K562 (cell line): ENCODE measurements around the gene YES1. TPM values are rescaled to one million over a fixed set of nuclear protein-coding genes. Genes with fewer than 3 reads are reported as not detected.

Experiments used
- BMI1 ChIP-seq: fragments of 150-350 bp; IDR thresholded peaks from 2 replicates; pipeline ENCODE4 v1.6.1; 2014; ENCODE audit warnings: low read length
- BRCA1 ChIP-seq, 2 experiments: fragments of 450-650 bp in 1 of 2; sonication (generic) in 1 of 2; formaldehyde crosslinking in 1 of 2; IDR thresholded peaks; 2 replicates each; pipeline versions ENCODE4 v1.5.0 to v1.6.1; 2017 to 2020; ENCODE audit warnings: mild to moderate bottlenecking in 1 of 2, missing genetic modification reagents in 1 of 2
- CBFA2T2 ChIP-seq: fragments of 450-650 bp; conservative IDR thresholded peaks from 2 replicates; pipeline ENCODE4 v1.6.1; 2017; ENCODE audit warnings: mild to moderate bottlenecking
- CBX1 ChIP-seq: sonication (generic); IDR thresholded peaks from 2 replicates; pipeline ENCODE4 v1.6.1; 2016; ENCODE audit warnings: antibody characterized with exemption, low read depth, mild to moderate bottlenecking
- CBX8 ChIP-seq: fragments of 200-600 bp; sonication (generic); IDR thresholded peaks from 2 replicates; pipeline ENCODE4 v1.6.1; 2012; ENCODE audit warnings: borderline replicate concordance, mixed run types, low read depth, mild to moderate bottlenecking, moderate library complexity, mixed read lengths, low read length, control low read depth, inconsistent platforms; ENCODE audit not compliant: poor library complexity, severe bottlenecking; ENCODE audit errors: extremely low read depth
- E2F4 ChIP-seq: sonication (generic); formaldehyde crosslinking; IDR thresholded peaks from 2 replicates; pipeline ENCODE4 v1.8.0; 2022; ENCODE audit warnings: mild to moderate bottlenecking, low read depth, missing genetic modification reagents
- ELK3 ChIP-seq: fragments of 450-650 bp; formaldehyde crosslinking; IDR thresholded peaks from 2 replicates; pipeline ENCODE4 v1.4.0; 2020; ENCODE audit warnings: mild to moderate bottlenecking
- FOS ChIP-seq: IDR thresholded peaks from 3 replicates; pipeline ENCODE4 v1.6.1; 2011; ENCODE audit not compliant: insufficient read length; ENCODE audit errors: extremely low read depth
- MCM7 ChIP-seq, 2 experiments: fragments of 450-650 bp; IDR thresholded peaks; 2 replicates each; pipeline ENCODE4 v1.6.1; 2016 to 2018
- MTF1 ChIP-seq: fragments of 250-450 bp; sonication (Bioruptor Pico); IDR thresholded peaks from 2 replicates; pipeline ENCODE4 v1.9.0; 2021; ENCODE audit warnings: moderate library complexity, mild to moderate bottlenecking, inconsistent platforms, borderline replicate concordance
- OTX1 ChIP-seq: fragments of 450-650 bp; formaldehyde crosslinking; IDR thresholded peaks from 2 replicates; pipeline ENCODE4 v1.4.0; 2022; ENCODE audit warnings: mild to moderate bottlenecking
- PTBP1 ChIP-seq: fragments of 200-400 bp; formaldehyde crosslinking; IDR thresholded peaks from 2 replicates; pipeline ENCODE4 v1.6.1; 2017; ENCODE audit warnings: low read depth, low read length
- SIN3B ChIP-seq: fragments of 450-650 bp; IDR thresholded peaks from 2 replicates; pipeline ENCODE4 v1.6.1; 2017; ENCODE audit warnings: low read depth, mild to moderate bottlenecking, moderate library complexity
- THRA ChIP-seq: fragments of 450-650 bp; IDR thresholded peaks from 2 replicates; pipeline ENCODE4 v1.6.1; 2017; ENCODE audit warnings: mild to moderate bottlenecking, moderate library complexity
- ZEB2 ChIP-seq: fragments of 450-650 bp; IDR thresholded peaks from 2 replicates; pipeline ENCODE4 v1.6.1; 2016
- ZHX1 ChIP-seq: fragments of 150-350 bp; conservative IDR thresholded peaks from 2 replicates; pipeline ENCODE4 v1.6.1; 2014; ENCODE audit warnings: low read length
- ZKSCAN1 ChIP-seq: fragments of 150-350 bp; IDR thresholded peaks from 2 replicates; pipeline ENCODE4 v1.6.1; 2016; ENCODE audit warnings: low read depth, low read length
- ZNF384 ChIP-seq: IDR thresholded peaks from 2 replicates; pipeline ENCODE4 v1.6.1; 2012; ENCODE audit warnings: low read depth, low read length, improper control_type of control experiment
- polyA plus RNA-seq, 8 experiments: library from polyadenylated mRNA; depleted of rRNA in 4 of 8; stranded (reverse) in 5 of 8; unstranded in 3 of 8; fragments of >200 nt; fragmentation: Nextera tagmentation in 2 of 8; fragmentation: Illumina TruSeq in 1 of 8; extraction: Ambion mirVana in 2 of 8; extraction: Trizol in 1 of 8; gene quantifications; 2 replicates each; pipeline versions ENCODE4 v1.2.1 to v1.2.3, GENCODE V29; 2011 to 2014; ENCODE audit warnings: inconsistent platforms in 1 of 8, missing spikeins in 1 of 8
- total RNA-seq, 7 experiments: library from RNA; depleted of rRNA in 6 of 7; stranded (reverse); fragments of >200 nt in 6 of 7; fragmentation: Illumina TruSeq in 2 of 7; extraction: Trizol in 2 of 7; gene quantifications; 2 replicates each; pipeline versions ENCODE4 v1.2.1 to v1.2.3, GENCODE V29; 2011 to 2021; ENCODE audit warnings: low replicate concordance in 1 of 7

YES1 gene
- total and polyA plus RNA-seq, 9 of the 15 experiments (the other 6 are each of a cell fraction or from before 2014, with no cell fraction given) = 37.2 to 115 (median 77.7) TPM

- TF ChIP-seq MTF1 (CRISPR knock-in tag) = no peak
- no peak for TF ChIP-seq ZHX1
- TF ChIP-seq CBX8 = no peak
- TF ChIP-seq ZNF384 = no peak
- no peak for TF ChIP-seq THRA
- no peak for TF ChIP-seq ZEB2
- no peak for TF ChIP-seq PTBP1
- TF ChIP-seq ZKSCAN1 = no peak
- no peak for TF ChIP-seq BRCA1 (IDR thresholded peaks at IDR 0.05)
- no peak for TF ChIP-seq BRCA1 (CRISPR knock-in tag; IDR thresholded peaks at IDR 0.05)
- TF ChIP-seq FOS = no peak
- TF ChIP-seq CBX1 = no peak
- TF ChIP-seq BMI1 = no peak
- no peak for TF ChIP-seq OTX1 (CRISPR knock-in tag)
- peak; percentile 29; the same call in 1 of the 2 replicates for TF ChIP-seq CBFA2T2
- no peak for TF ChIP-seq ELK3 (CRISPR knock-in tag)
- TF ChIP-seq E2F4 = no peak
- no peak for TF ChIP-seq SIN3B
- TF ChIP-seq MCM7 (IDR thresholded peaks at IDR 0.05) = no peak
These were observed 29.8 kb upstream of the YES1 start (continued) for GRCh38 chr18:841647-842370.
